Glomerular endothelial cell (primary cell): Measurements from ENCODE around the gene SLC7A7. TPM values are rescaled to one million over a fixed set of nuclear protein-coding genes. Genes with fewer than 3 reads are reported as not detected.
"Not testable (repeated sequence)": the region's sequence is repeated elsewhere in the genome, so short reads cannot be mapped to it uniquely, and the experiment has no call there.

ENCODE experiments used
- DNase-seq: peaks from one replicate; pipeline ENCODE4 v3.0.0-alpha.2; 2011; ENCODE audit warnings: low read depth, low spot score; ENCODE audit errors: extremely low read depth
- total RNA-seq: library from RNA; depleted of rRNA; stranded (reverse); fragments of >200 nt; gene quantifications from 2 replicates; pipeline ENCODE4 v1.2.3, GENCODE V29; 2015

SLC7A7 gene
- total RNA-seq, 1 donor from 2014 or later, result 38.2 TPM

GRCh38 chr14:22794551-22794951, 20.7 kb downstream of the SLC7A7 start:
- no peak for DNase-seq

- DNase-seq, result no peak
Measured at GRCh38 chr14:22793976-22794375, 21.3 kb downstream of the SLC7A7 start.

- not testable (repeated sequence) for DNase-seq
Measured at GRCh38 chr14:22793550-22793949, 21.7 kb downstream of the SLC7A7 start.

- no peak for DNase-seq
Measured at GRCh38 chr14:22792158-22792557, 23.1 kb downstream of the SLC7A7 start.

- no peak for DNase-seq
Measured at GRCh38 chr14:22791301-22791700, 23.9 kb downstream of the SLC7A7 start.

GRCh38 chr14:22786685-22787084, 28.6 kb downstream of the SLC7A7 start:
- DNase-seq, result no peak

- DNase-seq, result no peak
Measured at GRCh38 chr14:22781301-22781991, 33.8 kb downstream of the SLC7A7 start.

- no peak for DNase-seq
Measured at GRCh38 chr14:22780941-22781300, 34.3 kb downstream of the SLC7A7 start.

GRCh38 chr14:22780105-22780679, 35.0 kb downstream of the SLC7A7 start:
- DNase-seq, result no peak

- no peak for DNase-seq
Measured at GRCh38 chr14:22778084-22778483, 37.2 kb downstream of the SLC7A7 start.

- DNase-seq, result not testable (repeated sequence)
Measured at GRCh38 chr14:22776849-22777248, 38.4 kb downstream of the SLC7A7 start.

- DNase-seq, result no peak
Measured at GRCh38 chr14:22776215-22776614, 39.0 kb downstream of the SLC7A7 start.

GRCh38 chr14:22774011-22774706, 41.1 kb downstream of the SLC7A7 start:
- DNase-seq, result no peak

GRCh38 chr14:22773162-22774010, 41.8 kb downstream of the SLC7A7 start:
- no peak for DNase-seq

- DNase-seq, result no peak
Measured at GRCh38 chr14:22772725-22773124, 42.5 kb downstream of the SLC7A7 start.

GRCh38 chr14:22770481-22771187, 44.6 kb downstream of the SLC7A7 start:
- DNase-seq, result no peak

GRCh38 chr14:22769369-22769768, 45.9 kb downstream of the SLC7A7 start:
- no peak for DNase-seq

GRCh38 chr14:22768947-22769346, 46.3 kb downstream of the SLC7A7 start:
- DNase-seq, result no peak

GRCh38 chr14:22767323-22767589, 48.0 kb downstream of the SLC7A7 start:
- no peak for DNase-seq

GRCh38 chr14:22766457-22767322, 48.5 kb downstream of the SLC7A7 start, which contains the start of gene OXA1L:
TSS of gene OXA1L (plus strand) at chr14:22766688. CDS start at chr14:22766702, 14 bp downstream.
- peak; percentile 90 for DNase-seq
